ENCODE measurements around the gene PLXNA2. TPM values are rescaled to one million over a fixed set of nuclear protein-coding genes. Genes with fewer than 3 reads are reported as not detected.

The PLXNA2 gene
- total RNA-seq, 4 donors from 2014 or later, result 17.2 to 29.7 (median 24.6) TPM

- TF ChIP-seq POLR2A (IDR thresholded peaks at IDR 0.05) (no peak), EP300 (IDR thresholded peaks at IDR 0.05) (no peak), CTCF (IDR thresholded peaks at IDR 0.05) (no peak)
- H3K36me3 ChIP-seq, result no peaks in the 10 kb centered on the region
- H3K4me3 ChIP-seq, result no peak overlapping the region
- no peaks in the 10 kb centered on the region for H3K27me3 ChIP-seq
- H3K4me1 ChIP-seq, result peaks cover 0 to 48% (median 7%) of the 10 kb centered on the region in 4 donors
- no peak for DNase-seq (ENCODE audit: low spot score in 2 of 2)
- 73 to 76% methylated on average over 6 of the region's 6 CpGs for WGBS, 2 donors
- H3K9me3 ChIP-seq, result no peaks in the 10 kb centered on the region
- H3K27ac ChIP-seq, result peak overlapping the region in 1 of 4 donors; percentile 35
These were observed 82.4 kb downstream of the PLXNA2 start for GRCh38 chr1:208161656-208162375.

GRCh38 chr1:208161005-208161404 lies 83.2 kb downstream of the PLXNA2 start:
- no peak for TF ChIP-seq EP300 (IDR thresholded peaks at IDR 0.05)
- TF ChIP-seq POLR2A (IDR thresholded peaks at IDR 0.05), result no peak
- no peak for TF ChIP-seq CTCF (IDR thresholded peaks at IDR 0.05)
- H3K4me1 ChIP-seq, result peaks cover 0 to 48% (median 7%) of the 10 kb centered on the region in 4 donors
- DNase-seq (ENCODE audit: low spot score in 2 of 2), result no peak
- no peaks in the 10 kb centered on the region for H3K36me3 ChIP-seq
- 87 to 94% methylated on average over 1 of the region's 1 CpG for whole genome bisulfite sequencing, 2 donors
- H3K27me3 ChIP-seq, result no peaks in the 10 kb centered on the region
- H3K27ac ChIP-seq, result peak overlapping the region in 1 of 4 donors; percentile 57
- no peaks in the 10 kb centered on the region for H3K9me3 ChIP-seq
- H3K4me3 ChIP-seq, result no peak overlapping the region

- no peak for DNase-seq (ENCODE audit: low spot score in 2 of 2)
- Histone ChIP-seq H3K4me3 (no peak overlapping the region), H3K9me3 (no peaks in the 10 kb centered on the region), H3K27me3 (no peaks in the 10 kb centered on the region), H3K36me3 (no peaks in the 10 kb centered on the region), H3K27ac (peak overlapping the region in 1 of 4 donors; percentile 57), H3K4me1 (peaks cover 0 to 46% (median 7%) of the 10 kb centered on the region in 4 donors)
- 73 to 82% methylated on average over 4 of the region's 4 CpGs for WGBS, 2 donors
- TF ChIP-seq POLR2A (IDR thresholded peaks at IDR 0.05) (no peak), EP300 (IDR thresholded peaks at IDR 0.05) (no peak), CTCF (IDR thresholded peaks at IDR 0.05) (no peak)
These were observed 83.8 kb downstream of the PLXNA2 start for GRCh38 chr1:208160259-208160819.

- WGBS, 2 donors, result 72 to 76% methylated on average over 10 to 11 of the region's 11 CpGs
- no peaks in the 10 kb centered on the region for H3K36me3 ChIP-seq
- no peaks in the 10 kb centered on the region for H3K9me3 ChIP-seq
- H3K4me1 ChIP-seq, result peaks cover 0 to 45% (median 7%) of the 10 kb centered on the region in 4 donors
- H3K4me3 ChIP-seq, result no peak overlapping the region
- H3K27me3 ChIP-seq, result no peaks in the 10 kb centered on the region
- TF ChIP-seq CTCF (IDR thresholded peaks at IDR 0.05), result no peak
- peak overlapping the region in 1 of 4 donors; percentile 57 for H3K27ac ChIP-seq
- no peak for DNase-seq (ENCODE audit: low spot score in 2 of 2)
These were observed 84.5 kb downstream of the PLXNA2 start for GRCh38 chr1:208159555-208160258.
